Measurements from ENCODE around the gene INTS13.
A peak's percentile ranks its signal among the peaks of the same experiment; 100 is the strongest.
"Not testable (repeated sequence)": the region's sequence is repeated elsewhere in the genome, so short reads cannot be mapped to it uniquely, and the experiment has no call there.

Gene INTS13

GRCh38 chr12:26937863-26938700 lies at the start of gene INTS13, which contains the start of gene FGFR1OP2:
INTS13 (minus strand) TSS chr12:26937981; CDS start chr12:26936803, 1,178 bp downstream.
FGFR1OP2 (plus strand) TSS chr12:26938470; CDS start chr12:26954159, 15,689 bp downstream.
- DNase-seq: peak; percentile 97 to 99

GRCh38 chr12:26982866-26983265 lies 45.1 kb upstream of the INTS13 start:
- DNase-seq: no peak

GRCh38 chr12:26979733-26980132 lies 42.0 kb upstream of the INTS13 start:
- peak in 1 of 2 experiments; percentile 48 for DNase-seq

GRCh38 chr12:26978801-26979200 lies 41.0 kb upstream of the INTS13 start:
- no peak for DNase-seq

- DNase-seq: no peak
These were observed 38.9 kb upstream of the INTS13 start for GRCh38 chr12:26976687-26977086.

- DNase-seq: no peak
These were observed 34.2 kb upstream of the INTS13 start for GRCh38 chr12:26971963-26972362.

- DNase-seq: no peak
These were observed 32.4 kb upstream of the INTS13 start for GRCh38 chr12:26970136-26970535.

GRCh38 chr12:26966842-26967241 lies 29.1 kb upstream of the INTS13 start:
- DNase-seq: no peak

GRCh38 chr12:26963413-26963812 lies 25.6 kb upstream of the INTS13 start:
- no peak for DNase-seq

- no peak for DNase-seq
These were observed 24.0 kb upstream of the INTS13 start for GRCh38 chr12:26961803-26962202.

- DNase-seq: not testable (repeated sequence)
These were observed 23.6 kb upstream of the INTS13 start for GRCh38 chr12:26961391-26961790.

- DNase-seq: no peak
These were observed 16.2 kb upstream of the INTS13 start for GRCh38 chr12:26954027-26954426.

GRCh38 chr12:26953447-26953846 lies 15.7 kb upstream of the INTS13 start:
- DNase-seq: no peak

GRCh38 chr12:26948309-26948708 lies 10.5 kb upstream of the INTS13 start:
- no peak for DNase-seq

GRCh38 chr12:26941215-26941594 lies 3.4 kb upstream of the INTS13 start:
- no peak for DNase-seq

GRCh38 chr12:26940516-26941214 lies 2.9 kb upstream of the INTS13 start:
- no peak for DNase-seq

GRCh38 chr12:26939953-26940352 lies 2.2 kb upstream of the INTS13 start:
- DNase-seq: no peak

GRCh38 chr12:26939192-26939832 lies 1.5 kb upstream of the INTS13 start:
- peak in 1 of 2 experiments; percentile 11 for DNase-seq

GRCh38 chr12:26938701-26939062 lies 901 bp upstream of the INTS13 start:
- DNase-seq: peak; percentile 36 to 72

- no peak for DNase-seq
These were observed 328 bp downstream of the INTS13 start for GRCh38 chr12:26937443-26937862.

GRCh38 chr12:26936559-26937442 lies 980 bp downstream of the INTS13 start:
- DNase-seq: no peak

- no peak for DNase-seq
These were observed 2.0 kb downstream of the INTS13 start for GRCh38 chr12:26935636-26936378.

All from NCI-H526 (cell line).